Esophagus muscularis mucosa (tissue), 4 donors: ENCODE data around the gene STX18. TPM values are rescaled to one million over a fixed set of nuclear protein-coding genes. Genes with fewer than 3 reads are reported as not detected.
A peak's percentile ranks its signal among the peaks of the same experiment; 100 is the strongest.
"Not testable (repeated sequence)": the region's sequence is repeated elsewhere in the genome, so short reads cannot be mapped to it uniquely, and the experiment has no call there.

Experiments used
- DNase-seq: peaks from one replicate; pipeline ENCODE4 v3.0.0-alpha.2; 2017; ENCODE audit errors: extremely low spot score
- H3K27ac ChIP-seq, 4 donors: fragments of 200-600 bp; sonication (generic); replicated peaks in 1 of 4; 1 replicate in 3 of 4; 2 replicates in 1 of 4; pipeline ENCODE4 v1.5.1; 2016 to 2019; ENCODE audit warnings: mild to moderate bottlenecking in 1 of 4
- H3K27me3 ChIP-seq, 4 donors: fragments of 200-600 bp; sonication (generic); one replicate each; pipeline versions ENCODE4 v1.5.1 to v1.6.0; 2016 to 2019
- H3K36me3 ChIP-seq, 4 donors: fragments of 200-600 bp; sonication (generic); one replicate each; pipeline ENCODE4 v1.5.1; 2016 to 2019
- H3K4me1 ChIP-seq, 4 donors: fragments of 200-600 bp; sonication (generic); one replicate each; pipeline ENCODE4 v1.5.1; 2016 to 2019
- H3K4me3 ChIP-seq, 4 donors: fragments of 200-600 bp; sonication (generic); 1 replicate in 2 of 4; 2 replicates in 2 of 4; pipeline ENCODE4 v1.5.1; 2016 to 2019; ENCODE audit warnings: mild to moderate bottlenecking in 4 of 4, moderate library complexity in 1 of 4
- H3K9me3 ChIP-seq, 4 donors: fragments of 200-600 bp; sonication (generic); 1 replicate in 3 of 4; 2 replicates in 1 of 4; pipeline ENCODE4 v1.5.1; 2016 to 2019
- CTCF ChIP-seq, 3 experiments: fragments of 200-600 bp in 2 of 3; fragments of 450-650 bp in 1 of 3; sonication (generic) in 2 of 3; IDR thresholded peaks; one replicate each; pipeline ENCODE4 v1.5.1; 2017 to 2019; ENCODE audit warnings: antibody characterized with exemption in 3 of 3, mild to moderate bottlenecking in 2 of 3, moderate library complexity in 1 of 3
- EP300 ChIP-seq: sonication (generic); formaldehyde crosslinking; IDR thresholded peaks from one replicate; pipeline ENCODE4 v1.6.1; 2017; ENCODE audit warnings: antibody characterized with exemption
- POLR2A ChIP-seq: fragments of 450-650 bp; IDR thresholded peaks from one replicate; pipeline ENCODE4 v1.6.1; 2017; ENCODE audit warnings: antibody characterized with exemption, moderate library complexity, mild to moderate bottlenecking, low read depth
- POLR2AphosphoS5 ChIP-seq, 2 donors: sonication (generic); formaldehyde crosslinking; IDR thresholded peaks; one replicate each; pipeline ENCODE4 v1.6.1; 2017; ENCODE audit warnings: antibody characterized with exemption in 2 of 2
- WGBS: methylation state at CpG from one replicate; pipeline ENCODE4 v1.1.5; 2018; 5-methylcytosine and 5-hydroxymethylcytosine counted together
- intact Hi-C: fragments of 100-400 bp; cut with DNase I; formaldehyde crosslinking; loops from one replicate; pipeline ENCODE4 v1.15.1; 2023
- total RNA-seq, 4 donors: library from RNA; depleted of rRNA; stranded (reverse); fragments of >200 nt; gene quantifications; one replicate each; pipeline versions ENCODE4 v1.1.0 to v1.2.1, GENCODE V29; 2016

STX18 gene
- total RNA-seq, 4 donors from 2014 or later = 14.5 to 21.0 (median 17.8) TPM

- H3K4me3 ChIP-seq = peak overlapping the region; percentile 63 to 80 (median 73)
- TF ChIP-seq POLR2AphosphoS5 (IDR thresholded peaks at IDR 0.05) (no peak), CTCF (IDR thresholded peaks at IDR 0.05) (peak; percentile 40 to 71 (median 47))
- peaks cover 0 to 6% (median 2%) of the 10 kb centered on the region in 4 donors for H3K4me1 ChIP-seq
- no peaks in the 10 kb centered on the region for H3K9me3 ChIP-seq
- DNase-seq = no peak
- H3K27me3 ChIP-seq = no peaks in the 10 kb centered on the region
- 22% methylated on average over 25 of the region's 71 CpGs for WGBS
- H3K36me3 ChIP-seq = no peaks in the 10 kb centered on the region
- H3K27ac ChIP-seq = peak overlapping the region; percentile 54 to 80 (median 65)
- intact Hi-C loops = loop anchor here (10.0 kb wide), 1 partner anchor 91 kb away; no protein-coding TSS in a partner anchor
Observed at GRCh38 chr4:4575284-4576211, 33.7 kb upstream of the STX18 start.

DNA sequence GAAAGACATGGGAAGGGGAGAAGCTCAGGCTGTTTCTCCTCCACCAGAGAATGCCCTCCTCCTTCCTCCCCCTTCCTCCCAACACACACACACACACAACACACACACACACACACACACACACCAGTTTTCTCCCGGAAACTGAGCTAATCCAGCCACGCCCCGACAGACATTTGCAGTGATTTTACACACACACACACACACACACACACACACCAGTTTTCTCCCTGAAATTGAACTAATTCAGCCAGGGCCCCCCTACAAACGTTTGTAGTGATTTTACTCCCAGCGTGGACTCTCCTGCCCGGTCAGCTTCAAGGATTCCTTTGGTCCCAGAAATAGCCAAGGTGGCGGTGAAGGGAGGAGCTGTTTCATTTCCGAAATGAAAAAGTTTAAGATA lies 32.9 kb upstream of the STX18 start:
- 11% methylated on average over 8 of the region's 8 CpGs for WGBS
- peaks cover 0 to 6% (median 2%) of the 10 kb centered on the region in 4 donors for H3K4me1 ChIP-seq
- intact Hi-C loops = loop anchor here (10.0 kb wide), 1 partner anchor 90 kb away; no protein-coding TSS in a partner anchor
- no peaks in the 10 kb centered on the region for H3K27me3 ChIP-seq
- TF ChIP-seq POLR2A (no peak), POLR2AphosphoS5 (IDR thresholded peaks at IDR 0.05) (no peak), CTCF (IDR thresholded peaks at IDR 0.05) (no peak), EP300 (no peak)
- no peak for DNase-seq
- H3K36me3 ChIP-seq = no peaks in the 10 kb centered on the region
- H3K27ac ChIP-seq = peak overlapping the region; percentile 54 to 80 (median 65)
- peak overlapping the region; percentile 63 to 80 (median 73) for H3K4me3 ChIP-seq
- H3K9me3 ChIP-seq = no peaks in the 10 kb centered on the region

DNA sequence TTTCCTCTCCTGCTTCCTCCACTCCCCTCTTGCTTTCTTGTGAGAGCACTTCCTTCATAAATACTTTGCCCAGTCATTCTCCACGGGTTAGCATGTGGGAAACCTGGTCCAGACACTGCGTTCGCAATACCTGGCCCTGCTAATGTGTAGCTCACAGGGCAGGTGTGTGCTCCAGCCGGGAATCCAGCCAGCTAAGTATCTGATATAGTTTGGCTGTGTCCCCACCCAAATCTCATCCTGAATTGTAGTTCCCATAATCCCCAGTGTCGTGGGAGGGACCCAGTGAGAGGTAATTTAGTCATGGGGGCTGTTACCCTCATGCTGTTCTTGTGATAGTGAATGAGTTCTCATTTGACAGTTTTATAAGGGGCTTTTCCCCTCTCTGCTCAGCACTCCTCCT lies 32.2 kb upstream of the STX18 start:
- intact Hi-C loops = loop anchor here (10.0 kb wide), 1 partner anchor 89 kb away; no protein-coding TSS in a partner anchor
- Histone ChIP-seq H3K27ac (peak overlapping the region in 1 of 4 donors; percentile 80), H3K9me3 (no peaks in the 10 kb centered on the region), H3K27me3 (no peaks in the 10 kb centered on the region), H3K36me3 (no peaks in the 10 kb centered on the region), H3K4me1 (peaks cover 0 to 6% (median 2%) of the 10 kb centered on the region in 4 donors), H3K4me3 (no peak overlapping the region)
- no peak for TF ChIP-seq POLR2AphosphoS5 (IDR thresholded peaks at IDR 0.05)
- TF ChIP-seq POLR2A = no peak
- TF ChIP-seq EP300 = no peak
- TF ChIP-seq CTCF (IDR thresholded peaks at IDR 0.05) = no peak
- WGBS = 93% methylated on average over 5 of the region's 5 CpGs
- no peak for DNase-seq

DNA sequence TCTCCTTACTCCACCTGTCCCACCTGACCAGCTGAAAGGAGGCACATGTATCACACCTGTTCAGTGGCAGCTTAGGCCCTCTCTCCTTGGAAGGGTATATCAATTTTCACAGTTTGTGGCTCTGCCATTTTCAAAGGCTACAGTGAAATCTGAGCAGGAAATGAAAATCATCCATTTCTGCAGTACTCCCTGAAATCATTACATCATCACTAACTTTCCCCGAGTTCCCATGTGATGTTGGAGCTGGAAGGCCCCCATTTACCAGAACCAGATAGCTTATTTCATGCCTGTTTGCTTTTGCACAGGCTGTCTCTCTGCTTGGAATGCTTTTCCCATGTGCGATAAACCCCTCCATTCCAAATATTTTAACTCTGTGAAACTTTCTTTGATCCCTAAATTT lies 31.0 kb upstream of the STX18 start:
- WGBS = 69% methylated on average over 2 of the region's 2 CpGs
- intact Hi-C loops = loop anchor here (10.0 kb wide), 1 partner anchor 88 kb away; no protein-coding TSS in a partner anchor

DNA sequence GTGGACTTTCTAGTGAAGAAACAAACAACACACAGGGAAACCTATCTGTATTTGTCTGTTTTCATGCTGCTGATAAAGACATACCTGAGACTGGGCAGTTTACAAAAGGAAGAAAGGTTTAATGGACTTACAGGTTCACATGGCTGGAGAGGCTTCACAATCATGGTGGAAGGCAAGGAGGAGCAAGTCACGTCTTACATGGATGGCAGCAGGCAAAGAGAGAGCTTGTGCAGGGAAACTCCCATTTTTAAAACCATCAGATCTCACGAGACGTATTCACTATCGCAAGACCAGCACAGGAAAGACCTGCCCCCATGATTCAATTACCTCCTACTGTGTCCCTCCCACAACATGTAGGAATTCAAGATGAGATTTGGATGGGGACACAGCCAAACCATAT lies 28.0 kb upstream of the STX18 start:
- WGBS = 98% methylated on average over 4 of the region's 4 CpGs
- DNase-seq, H3K36me3 ChIP-seq, H3K4me1 ChIP-seq, H3K9me3 ChIP-seq, H3K4me3 ChIP-seq, H3K27me3 ChIP-seq, H3K27ac ChIP-seq: not testable (repeated sequence)
- intact Hi-C loops = loop anchor here (10.0 kb wide), 1 partner anchor 85 kb away; no protein-coding TSS in a partner anchor

More for the DNA sequence above, 31.0 kb upstream of the STX18 start:
- Histone ChIP-seq H3K9me3 (no peaks in the 10 kb centered on the region), H3K27me3 (no peaks in the 10 kb centered on the region), H3K36me3 (no peaks in the 10 kb centered on the region), H3K4me1 (peaks cover 0 to 6% (median 2%) of the 10 kb centered on the region in 4 donors), H3K4me3 (no peak overlapping the region), H3K27ac (no peak overlapping the region)
- DNase-seq = no peak
- no peak for TF ChIP-seq POLR2AphosphoS5 (IDR thresholded peaks at IDR 0.05)
- no peak for TF ChIP-seq EP300
- TF ChIP-seq CTCF (IDR thresholded peaks at IDR 0.05) = no peak
- no peak for TF ChIP-seq POLR2A
